ENCODE data around the gene BFSP2.

BFSP2 gene

DNA sequence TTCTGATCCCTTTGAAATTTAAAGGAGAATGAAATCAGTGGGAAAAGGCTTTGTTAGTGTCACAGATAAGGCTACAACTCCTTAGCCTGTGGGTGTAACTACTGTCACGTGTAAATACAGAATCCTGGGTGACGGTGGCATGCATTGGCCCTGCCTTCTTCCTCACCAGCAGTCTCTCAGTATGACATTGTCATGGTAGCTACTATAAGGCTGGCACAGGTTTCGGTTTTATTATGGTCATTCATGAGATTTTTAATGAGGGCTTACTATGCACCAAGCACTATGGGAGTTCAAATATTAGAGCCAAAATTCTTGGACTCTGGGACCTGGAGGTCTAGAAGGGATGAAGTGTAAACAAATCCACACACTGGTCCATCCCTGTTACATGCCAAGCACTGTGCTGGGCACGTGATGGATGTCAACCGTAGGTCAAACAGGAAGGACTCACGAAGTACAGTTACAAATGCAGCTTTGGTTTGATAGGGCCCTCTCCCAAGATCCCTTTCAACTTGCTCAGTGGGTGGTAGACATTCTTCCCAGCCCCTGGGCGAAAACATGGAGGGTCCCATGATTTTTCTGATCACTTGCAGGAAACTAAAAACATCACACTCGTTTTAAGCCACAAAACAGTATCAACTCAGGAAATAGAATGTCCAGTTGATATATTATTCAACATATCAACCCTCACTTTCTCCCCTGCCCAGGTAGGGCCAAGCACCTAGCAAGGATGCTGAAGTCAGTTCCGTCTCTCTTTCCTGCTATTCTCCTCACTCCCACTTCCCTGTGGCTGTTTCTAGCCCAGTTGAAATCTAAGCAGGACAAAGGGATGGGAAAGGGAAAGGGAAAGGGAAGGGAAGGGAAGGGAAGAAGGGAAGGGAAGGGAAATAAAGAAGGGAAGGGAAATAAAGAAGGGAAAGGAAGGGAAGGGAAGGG is 25.3 kb downstream of the BFSP2 start:
- DNase-seq, result no peak

DNA sequence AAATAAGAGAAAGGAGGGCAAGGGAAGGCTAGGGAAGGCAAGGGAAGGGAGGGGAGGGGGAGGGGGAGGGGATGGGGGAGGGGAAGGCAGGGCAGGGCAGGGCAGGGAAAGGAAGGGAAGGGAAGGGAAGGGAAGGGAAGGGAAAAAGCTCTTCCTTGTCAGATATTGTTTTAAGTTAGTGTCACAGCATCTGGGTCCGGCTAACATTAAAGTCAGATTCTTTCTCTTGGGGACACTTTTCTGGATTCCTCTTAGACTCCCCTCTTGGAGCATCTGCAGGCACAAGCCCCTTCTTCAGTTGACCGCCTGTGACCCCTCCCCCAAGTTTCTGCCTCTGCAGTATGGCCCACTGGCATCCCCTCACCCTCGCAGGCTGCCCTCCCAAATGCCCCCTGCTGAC is 26.0 kb downstream of the BFSP2 start:
- no peak for DNase-seq

DNA sequence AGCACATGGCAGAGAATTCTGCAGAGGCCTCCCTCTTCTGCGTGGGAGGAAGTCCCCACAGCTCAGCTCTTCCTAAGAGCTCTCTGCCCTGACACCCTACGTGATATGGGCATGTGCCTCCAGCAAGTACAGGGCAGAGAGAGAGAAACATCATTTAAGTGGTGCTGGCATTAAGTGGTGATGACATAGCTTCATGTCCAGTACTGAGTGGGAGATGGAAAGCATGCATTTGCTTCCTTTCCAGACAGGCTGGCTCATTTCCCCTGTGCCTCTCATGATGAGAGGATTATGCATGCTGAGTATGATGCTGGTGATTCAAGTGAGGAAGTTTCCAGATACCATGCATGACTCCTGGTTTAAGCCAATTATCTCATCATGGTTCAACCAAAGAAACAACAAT is 26.9 kb downstream of the BFSP2 start:
- DNase-seq, result peak; percentile 53

DNA sequence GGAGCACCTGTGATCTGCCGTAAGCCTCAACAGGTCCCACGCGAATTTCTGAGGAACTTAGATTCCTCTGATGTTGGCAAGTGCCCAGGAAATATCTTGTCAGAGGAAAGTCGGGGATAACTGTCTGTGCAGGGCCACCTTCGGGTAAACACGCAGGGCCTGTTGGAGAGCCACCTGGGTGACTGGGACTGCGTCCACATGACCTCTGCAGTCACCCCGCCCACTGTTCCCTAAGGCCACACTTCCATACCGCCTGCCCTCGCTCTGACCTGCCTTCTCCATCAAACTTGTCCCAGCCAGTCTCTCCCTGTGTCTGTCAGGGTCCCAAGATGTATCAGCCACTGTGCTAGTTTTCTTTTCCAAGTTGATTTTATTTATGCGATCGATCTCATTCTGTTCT is 28.7 kb downstream of the BFSP2 start:
- DNase-seq, result no peak

DNA sequence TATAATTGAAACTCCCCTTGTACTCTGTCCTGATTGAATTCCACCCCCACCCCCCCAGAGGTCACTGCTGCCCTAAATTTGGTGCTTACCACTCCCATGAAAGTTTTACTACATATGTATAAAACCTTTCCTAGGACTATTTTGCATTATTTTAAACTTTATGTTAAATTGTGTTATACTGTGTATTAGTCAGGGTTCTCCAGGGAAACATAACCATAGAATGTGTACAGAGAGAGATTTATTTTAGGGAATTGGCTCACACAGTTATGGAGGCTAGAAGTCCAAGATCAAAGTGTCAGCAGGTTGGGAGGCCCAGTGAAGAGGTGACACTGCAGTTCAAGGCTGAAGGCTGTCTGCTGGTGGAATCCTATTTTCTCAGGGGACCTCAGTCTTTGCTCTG is 29.2 kb downstream of the BFSP2 start:
- DNase-seq, result no peak

DNA sequence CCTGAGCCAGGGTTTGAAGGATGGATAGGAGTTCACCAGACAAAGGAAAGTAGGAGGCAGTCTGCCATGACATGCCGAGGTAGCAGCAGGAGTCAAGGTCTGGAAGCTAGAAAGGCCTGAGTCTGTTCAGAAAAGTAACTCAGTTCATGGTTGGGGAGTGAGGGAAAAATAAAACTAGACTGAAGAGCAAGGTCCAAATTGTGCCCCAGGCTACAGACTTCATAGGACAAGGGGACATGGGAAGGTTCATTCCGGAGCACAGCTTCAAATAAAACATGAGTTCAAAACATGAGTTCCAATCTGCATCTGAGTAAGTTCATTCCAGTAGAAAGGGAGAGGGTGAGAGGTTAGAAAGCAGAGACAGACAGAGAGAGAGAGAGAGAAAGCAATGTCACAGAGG is 39.7 kb downstream of the BFSP2 start:
- no peak for DNase-seq

DNA sequence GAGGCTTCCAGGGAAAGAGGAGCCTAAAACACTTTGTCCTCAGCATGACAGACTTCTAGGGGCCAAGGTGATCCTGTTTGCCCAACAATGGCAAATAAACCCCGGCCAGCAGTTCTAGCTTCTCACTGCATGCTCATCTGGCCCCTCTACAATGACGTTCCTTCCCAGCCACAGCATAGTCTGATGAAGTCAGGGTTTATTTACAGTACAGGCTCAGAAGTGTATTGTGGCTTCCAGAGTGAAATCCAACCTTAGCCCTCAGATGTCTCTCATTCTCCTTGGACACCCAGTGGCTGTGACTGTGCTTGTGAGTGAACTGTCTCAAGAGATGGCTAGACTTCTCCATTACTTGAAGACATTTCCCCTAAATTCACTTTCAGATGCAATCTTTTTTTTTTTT is 40.8 kb downstream of the BFSP2 start:
- DNase-seq, result no peak

DNA sequence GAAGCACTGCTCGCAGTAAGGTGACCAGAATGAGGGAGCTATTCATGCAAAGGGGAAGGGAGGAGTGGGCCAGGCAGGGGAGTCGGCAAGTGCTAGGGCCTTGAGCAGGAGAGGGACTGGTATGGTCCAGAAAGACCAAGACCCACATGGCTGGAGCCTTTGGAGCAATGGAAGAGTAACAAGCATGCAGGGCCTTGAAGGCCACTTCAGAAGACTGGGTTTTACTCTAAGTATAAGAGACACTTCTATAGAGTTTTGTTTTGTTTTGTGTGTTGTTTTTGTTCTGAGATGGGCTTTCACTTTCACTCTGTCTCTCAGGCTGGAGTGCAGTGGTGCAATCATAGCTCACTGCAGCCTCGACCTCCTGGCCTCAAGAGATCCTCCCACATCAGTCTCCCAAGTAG is 42.0 kb downstream of the BFSP2 start:
- DNase-seq, result no peak

DNA sequence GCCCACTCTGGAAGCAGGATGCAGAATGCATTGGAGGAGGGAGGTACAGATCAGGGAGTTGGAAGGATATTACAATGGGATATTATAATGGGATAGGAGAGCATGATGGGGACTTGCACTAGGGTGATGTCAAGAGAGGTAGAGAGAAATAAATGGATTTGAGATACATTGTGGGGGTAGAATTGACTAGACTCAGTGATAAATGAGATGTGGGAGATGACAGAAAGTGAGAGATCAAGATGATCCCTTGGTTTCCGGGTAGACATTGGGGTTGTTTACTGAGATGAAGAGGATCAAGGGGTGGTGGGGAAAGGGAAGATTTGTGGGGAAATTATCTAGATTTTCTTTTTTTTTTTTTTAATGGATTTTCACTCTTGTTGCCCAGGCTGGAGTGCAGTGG is 42.7 kb downstream of the BFSP2 start:
- DNase-seq, result no peak

DNA sequence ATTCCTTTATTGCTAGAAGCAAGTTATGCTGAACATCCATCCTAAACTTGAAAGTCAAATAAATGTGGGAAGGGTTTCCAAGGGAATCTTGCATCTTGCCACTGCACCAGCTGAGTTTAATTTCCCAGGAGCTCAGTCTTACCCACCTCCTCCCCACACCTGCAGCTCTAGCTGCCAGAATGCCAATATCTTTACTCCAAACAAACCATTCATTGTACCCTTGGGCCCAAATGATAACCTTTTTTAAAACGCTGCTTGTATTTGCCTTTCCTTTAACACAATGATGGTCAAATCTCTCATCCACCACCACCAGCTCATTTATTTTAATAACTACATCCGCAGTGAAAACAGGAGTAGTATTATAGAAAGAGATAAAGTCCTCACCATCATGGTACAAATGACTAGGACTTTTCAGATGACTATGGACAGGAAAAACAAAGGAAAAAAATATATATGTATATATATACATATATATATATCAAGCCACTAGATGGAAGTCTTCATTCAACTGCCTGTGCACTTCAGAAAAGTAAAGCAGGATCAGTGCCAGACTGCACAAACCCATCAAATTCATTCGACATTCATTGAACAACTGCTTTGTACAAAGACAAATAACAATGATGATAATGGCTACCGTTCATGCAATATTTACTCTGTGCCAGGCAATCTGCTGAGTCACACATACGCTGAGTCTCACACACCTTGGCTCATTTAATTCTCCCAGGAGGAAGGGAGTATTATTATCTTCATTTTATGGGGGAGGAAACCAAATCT is 44.0 kb downstream of the BFSP2 start:
- DNase-seq, result peak; percentile 31

DNA sequence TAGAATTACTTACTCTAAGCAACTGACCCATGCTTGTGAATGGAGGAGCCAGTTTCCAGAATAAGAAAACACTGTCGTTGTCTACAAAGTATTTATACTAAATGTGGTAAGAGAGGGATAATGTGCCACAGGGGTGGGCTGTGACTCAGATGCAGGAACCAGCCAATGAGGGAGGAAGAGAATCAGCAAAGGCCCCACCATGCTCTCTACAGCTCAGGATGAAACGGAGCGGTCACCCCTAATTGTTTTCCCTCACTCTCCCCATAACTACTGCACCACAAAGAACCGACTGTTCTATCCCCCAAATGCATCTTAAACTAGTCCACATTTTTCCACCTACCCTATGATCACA is 44.5 kb downstream of the BFSP2 start:
- DNase-seq, result no peak

DNA sequence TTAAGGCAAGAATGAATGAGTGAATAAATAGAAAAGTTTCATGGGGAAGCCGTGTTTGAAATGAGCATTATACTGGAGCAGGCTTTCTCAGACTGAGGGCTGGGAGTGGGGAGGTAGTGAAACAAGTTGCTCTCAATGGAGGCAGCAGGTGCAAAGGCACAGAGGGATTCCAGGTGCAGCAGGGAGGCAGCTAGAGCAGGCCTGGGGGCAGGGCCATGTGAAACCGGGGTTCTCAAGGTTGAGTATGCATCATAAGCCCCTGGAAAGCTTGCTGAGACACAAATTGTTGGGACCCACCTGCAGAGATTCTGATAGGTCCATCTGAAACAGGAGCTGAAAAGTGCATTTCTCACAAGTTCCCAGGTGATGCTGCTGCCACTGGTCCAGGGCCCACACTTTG is 45.3 kb downstream of the BFSP2 start:
- DNase-seq, result no peak

DNA sequence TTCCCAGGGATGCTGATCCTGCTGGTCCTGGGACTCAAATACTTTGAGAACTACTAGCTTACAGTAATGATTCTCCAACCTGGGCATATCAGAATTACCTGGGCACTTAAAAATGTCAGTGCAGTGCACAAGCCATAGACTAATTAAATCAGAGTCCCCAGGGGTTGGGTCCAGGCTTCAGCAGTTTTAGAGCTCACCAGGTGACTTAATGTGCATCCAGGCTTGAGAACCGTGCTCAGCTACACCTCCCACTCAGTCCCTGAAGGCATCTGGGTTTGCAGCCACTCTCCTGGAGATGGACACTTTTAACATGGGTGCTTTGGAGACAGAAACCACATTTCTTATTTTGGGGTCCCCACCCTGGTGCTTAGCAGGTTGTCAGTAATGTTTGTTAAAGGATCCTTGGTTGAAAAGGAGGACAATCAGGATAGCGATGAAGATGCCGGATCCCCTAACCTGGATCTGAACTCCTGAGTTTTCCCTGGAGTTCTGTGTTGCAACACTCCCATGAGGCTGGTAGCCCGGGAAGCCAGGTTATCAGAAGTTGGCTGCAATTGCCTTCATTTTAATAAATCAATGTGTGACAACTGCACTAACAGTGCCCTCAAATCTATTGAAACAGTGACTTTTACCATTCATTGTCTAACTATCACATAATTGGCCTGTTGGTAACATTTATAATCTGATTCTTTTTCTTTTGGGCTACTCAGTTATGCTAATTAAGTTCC is 48.1 kb downstream of the BFSP2 start:
- no peak for DNase-seq

DNA sequence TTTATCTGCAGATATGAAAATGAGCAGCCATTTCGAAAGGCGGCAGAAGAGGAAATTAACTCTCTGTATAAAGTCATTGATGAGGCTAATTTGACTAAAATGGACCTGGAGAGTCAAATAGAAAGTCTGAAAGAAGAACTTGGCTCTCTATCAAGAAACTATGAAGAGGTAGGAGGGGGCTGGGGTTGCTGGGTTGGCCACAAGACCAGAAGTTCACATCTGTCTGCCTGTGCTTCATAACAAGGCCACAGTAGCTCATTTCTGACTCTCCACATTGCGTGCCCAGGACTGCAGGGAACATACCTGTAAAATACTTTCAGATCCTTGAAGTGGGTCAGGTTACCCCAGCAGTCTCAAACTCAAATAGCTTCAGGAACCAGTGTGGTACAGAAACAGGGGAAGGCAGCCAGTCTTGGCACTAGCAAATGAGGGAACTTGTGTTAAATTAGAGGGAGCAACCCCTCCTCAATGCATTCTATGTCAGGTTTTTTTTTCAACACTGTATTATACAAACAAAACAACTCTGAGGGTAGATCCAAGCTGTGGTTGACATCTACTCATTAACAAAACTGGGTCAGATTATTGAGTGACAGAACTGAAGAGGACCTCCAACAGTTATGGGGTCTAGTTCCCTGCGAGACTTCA is 48.7 kb downstream of the BFSP2 start:
- no peak for DNase-seq

DNA sequence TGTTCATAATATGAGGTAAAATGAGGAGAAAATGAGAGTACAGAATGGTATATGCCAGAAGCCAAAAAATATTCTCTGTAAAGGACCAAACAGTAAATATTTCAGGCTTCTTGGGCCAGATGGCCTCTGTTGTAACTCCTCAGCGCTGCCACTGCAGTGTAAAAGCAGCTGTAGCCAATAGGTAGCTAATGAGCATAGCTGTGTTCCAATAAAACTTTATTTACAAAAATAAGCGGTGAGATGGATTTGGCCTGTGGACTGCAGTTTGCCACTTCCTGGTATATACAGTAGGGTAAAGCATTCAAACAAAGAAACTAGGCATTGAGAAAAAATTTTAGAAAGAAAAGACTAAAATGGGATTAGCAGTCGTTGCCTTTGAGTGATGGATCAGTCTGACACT is 51.5 kb downstream of the BFSP2 start:
- DNase-seq, result no peak

DNA sequence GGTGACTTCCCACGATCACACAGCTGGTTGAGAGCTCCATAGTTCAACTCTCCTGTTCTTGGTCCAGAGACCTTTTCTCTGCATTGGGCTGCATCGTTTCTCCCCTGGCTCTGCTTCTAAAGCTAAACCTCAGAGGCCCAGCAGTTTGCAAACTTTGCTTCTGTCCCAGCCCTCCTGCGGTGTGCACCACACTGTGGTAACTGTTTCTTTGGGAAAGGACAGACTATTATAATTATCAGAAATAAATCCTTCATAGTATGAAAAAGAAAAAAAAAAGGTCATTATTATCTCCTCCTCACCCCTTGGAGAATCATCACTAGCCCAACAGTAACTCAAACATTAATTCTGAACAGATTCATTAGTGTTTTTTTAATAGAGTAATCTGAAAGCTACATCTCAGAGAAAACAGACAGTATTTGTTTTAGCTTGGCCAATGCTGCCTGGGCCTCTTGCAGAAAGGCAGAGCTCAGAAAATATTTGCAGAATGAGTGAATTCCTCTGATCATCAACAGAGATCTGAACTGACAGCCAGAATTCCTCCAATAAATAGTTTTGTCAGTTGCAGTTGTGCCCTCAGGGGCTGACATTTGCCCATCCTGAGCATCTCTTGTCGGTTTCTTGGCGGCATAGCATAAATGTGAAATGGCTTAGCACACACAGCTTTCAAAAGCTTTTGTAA is 52.9 kb downstream of the BFSP2 start:
- no peak for DNase-seq

DNA sequence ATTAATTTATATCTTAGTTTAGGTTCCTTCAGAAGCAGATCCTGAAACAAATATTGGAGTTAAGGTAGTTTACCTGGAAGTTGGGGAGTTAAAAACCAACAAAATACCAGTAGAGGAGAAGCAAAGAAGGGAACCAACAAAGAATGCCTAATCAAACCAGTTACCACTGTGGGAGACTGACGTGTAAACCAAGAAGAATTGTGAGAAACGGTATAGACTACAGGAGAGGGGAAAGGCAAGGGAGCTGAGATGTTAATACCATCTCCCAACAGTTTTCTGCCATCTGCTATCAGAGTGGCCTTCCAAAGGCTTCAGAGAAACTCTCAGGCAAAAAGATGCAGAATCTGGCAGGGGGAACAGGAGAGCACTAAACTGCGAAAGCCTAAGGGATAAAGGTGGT is 53.5 kb downstream of the BFSP2 start:
- DNase-seq, result no peak

DNA sequence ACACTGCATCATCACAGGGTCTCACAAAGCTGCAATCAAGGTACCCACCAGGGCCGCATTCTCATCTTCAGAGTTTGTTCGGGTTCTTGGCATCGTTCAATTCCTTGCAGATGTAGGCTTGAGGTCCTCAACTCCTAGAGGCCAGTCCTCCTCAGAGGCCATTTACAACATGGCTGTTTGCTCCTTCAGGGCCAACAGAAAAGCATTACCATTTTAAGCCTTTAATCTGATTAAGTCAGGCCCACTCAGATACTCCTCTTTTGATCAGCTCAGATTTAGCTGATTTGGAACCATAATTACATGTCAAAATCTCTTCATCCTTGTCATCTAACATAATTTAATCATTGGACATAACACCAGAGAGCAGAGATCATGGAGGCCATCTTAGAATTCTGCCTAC is 55.4 kb downstream of the BFSP2 start:
- DNase-seq, result no peak

DNA sequence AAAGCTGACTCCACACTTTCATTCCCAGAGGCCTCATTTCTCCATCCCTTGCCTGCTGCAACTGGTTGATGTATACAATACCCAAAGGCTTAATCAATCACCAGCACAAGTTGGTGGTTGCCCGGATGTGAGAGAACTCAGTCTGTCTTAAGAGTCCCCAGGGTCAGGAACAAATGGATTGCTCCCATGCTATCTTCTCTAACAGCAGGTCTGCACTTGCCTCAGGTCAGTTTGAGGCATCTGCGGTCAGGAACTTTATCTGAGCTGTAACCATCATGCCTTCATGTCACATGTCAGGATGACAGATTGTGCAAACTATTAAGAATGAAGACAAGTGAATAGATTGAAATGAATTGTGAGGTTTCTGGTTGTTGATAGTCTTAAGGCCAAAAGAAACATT is 56.1 kb downstream of the BFSP2 start:
- DNase-seq, result no peak

DNA sequence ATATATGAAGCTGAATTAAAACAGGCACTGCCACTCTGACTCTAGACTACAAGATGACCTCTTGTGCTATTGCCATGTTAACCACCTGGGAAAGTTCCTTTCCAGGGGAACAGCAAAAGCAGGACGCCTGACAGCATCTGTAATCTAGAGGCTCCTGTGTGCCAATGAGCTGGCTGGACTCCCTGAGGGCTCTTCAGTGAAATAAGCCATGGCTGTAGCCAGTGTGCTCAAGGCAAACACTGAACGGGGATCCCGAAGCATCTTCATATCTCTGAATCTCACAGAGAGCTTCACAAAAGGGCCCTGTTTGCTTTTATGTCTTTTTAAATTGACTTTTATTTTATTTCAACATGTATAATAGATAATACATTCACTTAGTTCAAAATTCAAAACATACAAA is 57.2 kb downstream of the BFSP2 start:
- DNase-seq, result no peak

DNA sequence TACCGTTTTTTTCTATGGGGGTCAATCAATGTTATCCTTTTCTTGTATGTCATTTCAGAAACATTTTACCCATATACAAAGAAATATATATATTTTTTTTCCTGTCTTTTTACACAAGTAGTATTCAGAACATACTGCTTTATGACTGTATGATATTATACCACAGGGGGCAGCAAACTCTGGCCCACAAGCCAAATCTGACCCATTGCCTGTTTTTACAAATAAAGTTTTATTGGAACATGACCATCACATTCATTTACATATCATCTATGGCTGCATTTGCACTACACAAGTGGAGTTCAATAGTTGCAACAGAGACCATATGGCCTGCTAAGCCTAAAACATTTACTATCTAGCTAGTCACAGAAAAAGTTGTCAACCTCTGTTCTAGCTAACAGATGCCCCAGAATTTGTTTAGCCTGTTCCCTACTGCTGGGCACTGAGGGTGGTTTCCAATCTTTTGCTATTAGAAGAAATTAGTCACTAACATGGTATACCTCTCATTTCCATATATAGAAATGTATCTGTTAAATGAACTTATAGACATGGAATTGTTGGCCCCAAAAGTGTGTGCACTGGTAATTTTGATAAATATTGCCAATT is 57.7 kb downstream of the BFSP2 start:
- DNase-seq, result no peak

DNA sequence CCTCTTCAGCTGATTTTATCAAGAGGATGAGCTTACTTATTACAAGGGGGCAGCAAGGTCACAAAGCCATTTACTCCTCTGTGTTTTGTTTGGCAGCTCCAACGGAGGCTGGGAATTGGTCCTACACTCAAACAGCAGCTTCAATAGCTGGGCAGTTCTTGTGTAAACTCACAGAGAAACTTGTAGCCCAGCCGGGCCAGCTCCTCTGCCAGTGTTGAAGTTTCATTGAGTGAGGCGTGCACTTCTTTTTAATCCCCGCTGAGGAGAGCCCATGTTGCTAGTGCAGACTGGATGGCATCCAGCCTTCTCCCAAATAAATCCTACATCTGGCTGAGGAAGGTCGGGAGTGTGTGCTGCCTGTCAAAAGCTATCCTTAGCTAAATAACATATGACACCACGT is 59.5 kb downstream of the BFSP2 start:
- DNase-seq, result no peak

All from fibroblast of skin of abdomen (primary cell).